ENCODE data around the gene CHRM4.

Gene CHRM4

DNA sequence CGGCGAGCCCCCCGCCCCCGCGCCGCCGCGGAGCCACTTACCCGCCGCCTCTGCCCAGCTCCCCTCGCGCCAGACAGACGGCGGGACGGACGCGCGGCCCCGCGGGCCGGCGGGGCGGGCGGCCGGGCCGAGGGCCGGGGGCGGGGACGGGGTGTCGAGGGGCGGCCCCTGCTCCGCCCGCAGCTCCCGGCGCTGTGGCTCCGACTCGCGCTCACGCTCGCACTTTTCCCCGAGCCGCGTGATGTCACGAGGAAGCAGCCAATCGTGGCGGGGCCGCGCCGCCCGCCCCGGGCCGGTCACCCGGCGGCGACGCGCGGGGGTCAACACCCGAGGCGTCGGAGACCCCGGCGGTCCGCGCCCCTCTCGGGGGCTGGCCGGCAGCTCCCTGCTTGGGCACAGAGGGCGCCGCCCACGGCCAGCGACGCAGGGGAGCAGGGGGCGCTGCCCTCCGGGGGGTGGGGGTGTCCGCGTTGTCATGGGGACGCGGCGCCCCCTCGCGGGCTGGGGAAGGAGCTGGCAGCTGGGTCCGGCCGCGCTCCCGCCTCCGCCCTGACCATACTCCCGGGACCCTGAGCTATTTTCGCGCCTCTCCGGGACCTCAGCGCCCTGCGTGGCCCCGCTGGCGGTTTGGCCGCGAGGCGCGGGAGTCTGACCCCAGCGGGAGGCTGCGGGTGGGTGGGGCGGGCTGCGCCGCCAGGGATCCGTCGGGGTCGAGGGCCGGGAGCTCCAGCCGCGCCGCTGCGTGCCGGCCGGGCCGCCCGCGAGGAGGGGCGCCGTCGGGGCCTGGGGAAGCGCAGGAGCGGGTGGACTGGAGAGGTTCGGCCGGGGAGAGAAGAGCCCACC, at the start of gene CHRM4:
TSS of gene CHRM4 (minus strand) at position 199 of the 843 bp plus-strand sequence. CDS start 5,219 bp downstream, outside the sequence.
- no peak for DNase-seq (ENCODE audit: low spot score)

DNA sequence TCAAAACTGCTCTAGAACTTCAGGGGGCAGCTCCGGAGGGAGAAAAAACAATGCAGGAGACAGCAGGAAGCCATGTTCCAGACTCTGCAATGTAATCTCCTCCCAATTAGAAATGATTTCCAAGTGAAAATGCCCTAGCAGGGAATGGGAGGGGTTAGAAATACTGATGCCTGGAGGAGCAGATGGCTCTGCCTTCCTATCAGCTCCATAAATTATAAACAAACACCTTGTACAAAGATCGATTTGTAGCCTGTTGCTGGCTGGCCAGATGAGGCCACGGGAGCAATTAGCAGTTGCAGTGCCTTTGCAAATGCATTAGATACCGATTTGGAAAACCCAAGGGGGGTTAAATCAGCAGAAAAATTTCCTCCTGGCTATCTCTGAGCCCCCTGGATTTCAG, 46.6 kb upstream of the CHRM4 start:
- peak; percentile 55 for DNase-seq (ENCODE audit: low spot score)

DNA sequence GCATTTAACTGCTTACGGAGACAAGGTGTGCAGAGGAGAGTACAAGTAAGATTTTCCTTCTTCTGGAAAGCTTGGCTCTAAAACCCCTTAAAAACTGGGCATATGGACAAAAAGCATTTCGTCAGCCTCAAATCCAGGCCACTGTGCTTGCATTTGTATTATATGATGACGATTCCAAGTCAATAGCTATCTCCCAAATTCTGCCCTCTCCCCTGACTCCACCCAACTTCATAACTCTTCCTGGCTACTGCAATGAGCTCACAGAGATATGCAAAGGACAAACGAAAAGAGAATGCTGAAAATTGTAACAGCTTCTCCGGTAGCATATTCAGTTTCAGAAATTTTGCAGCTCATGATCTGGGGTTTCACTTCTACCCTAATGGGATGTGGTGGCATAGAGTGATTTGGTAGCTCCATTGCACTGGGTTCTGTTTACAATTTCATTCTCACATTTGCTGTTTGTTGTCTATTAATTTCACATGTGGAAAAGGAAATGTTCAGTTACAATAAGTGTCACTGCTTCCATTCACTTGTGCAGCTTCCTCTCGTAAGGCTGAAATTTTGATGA, 45.6 kb upstream of the CHRM4 start:
- peak; percentile 63 for DNase-seq (ENCODE audit: low spot score)

DNA sequence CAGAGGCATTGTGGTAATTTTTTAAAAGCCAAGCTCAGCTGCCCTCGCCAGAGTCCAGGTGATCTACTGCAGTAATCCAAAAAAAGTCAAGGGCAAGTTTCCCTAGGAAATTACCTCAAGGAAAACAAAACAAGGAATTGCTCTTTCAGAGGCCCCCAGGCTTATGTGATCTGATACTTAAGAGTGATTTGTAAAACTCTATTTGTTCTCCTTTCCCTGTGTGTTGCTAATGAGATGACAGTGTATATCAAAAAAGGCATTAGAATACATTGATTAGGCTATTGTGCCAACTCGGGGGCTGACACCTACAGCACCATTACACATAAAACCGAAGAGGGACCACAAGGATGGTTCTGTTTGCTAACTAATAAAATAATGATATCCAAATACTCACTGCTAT, 44.5 kb upstream of the CHRM4 start:
- DNase-seq (ENCODE audit: low spot score) = no peak

DNA sequence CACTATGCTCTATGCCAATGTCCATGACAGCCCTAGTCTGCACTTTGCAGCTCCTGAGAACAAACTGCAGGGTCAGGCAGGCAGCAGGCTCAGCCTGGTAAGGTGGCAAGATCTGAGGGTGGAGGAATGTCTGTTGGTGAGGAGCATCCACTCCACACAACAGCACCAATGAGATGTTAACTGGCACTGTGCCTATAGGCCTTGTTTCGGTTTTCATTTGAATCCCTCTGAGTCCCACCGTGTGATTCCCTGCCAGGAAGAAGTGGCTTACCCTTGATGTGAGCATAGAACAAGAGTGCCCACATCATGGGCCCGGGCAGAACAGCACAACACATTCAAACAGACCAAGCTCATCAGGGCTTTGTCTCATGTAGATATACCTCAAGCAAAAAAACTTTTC, 44.1 kb upstream of the CHRM4 start:
- DNase-seq (ENCODE audit: low spot score) = no peak

DNA sequence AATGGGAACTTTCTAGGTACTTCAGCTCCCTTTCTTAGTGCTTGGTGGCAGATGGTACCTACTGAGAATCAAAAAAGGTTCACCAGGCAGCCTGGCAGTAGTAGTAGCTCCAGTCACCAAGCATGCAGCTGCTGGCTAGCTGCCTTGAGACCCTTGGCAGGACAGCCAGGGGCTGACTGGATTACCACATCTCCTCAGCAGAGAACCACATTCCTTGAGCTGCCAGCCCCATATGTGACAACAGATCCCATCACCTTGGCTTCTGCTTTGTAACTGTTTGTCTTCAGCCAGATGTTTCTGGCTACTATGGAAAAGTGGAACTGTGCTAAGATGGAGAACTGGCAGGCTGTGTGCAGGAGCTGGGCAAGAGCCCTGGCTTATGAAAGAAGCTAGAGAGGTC, 39.6 kb upstream of the CHRM4 start:
- no peak for DNase-seq (ENCODE audit: low spot score)

DNA sequence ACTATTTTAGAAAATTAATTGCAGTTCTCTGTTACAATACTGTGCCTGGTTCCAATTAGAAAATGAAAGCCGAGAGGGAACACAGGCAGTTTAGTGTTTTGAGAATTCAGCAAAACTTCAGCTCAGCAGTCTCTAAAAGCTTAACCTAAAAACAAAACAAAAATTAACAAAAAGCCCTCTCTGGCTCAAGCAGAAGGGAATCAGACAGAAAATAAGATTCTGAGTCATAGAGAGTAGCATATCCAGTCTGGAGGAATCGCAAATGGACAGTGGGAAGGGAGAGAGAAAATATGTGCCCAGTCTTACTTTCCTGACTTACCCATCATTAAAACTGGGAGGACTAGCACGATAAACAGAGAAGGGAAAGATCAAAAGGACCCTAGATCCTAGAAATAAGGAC, 38.1 kb upstream of the CHRM4 start:
- no peak for DNase-seq (ENCODE audit: low spot score)

DNA sequence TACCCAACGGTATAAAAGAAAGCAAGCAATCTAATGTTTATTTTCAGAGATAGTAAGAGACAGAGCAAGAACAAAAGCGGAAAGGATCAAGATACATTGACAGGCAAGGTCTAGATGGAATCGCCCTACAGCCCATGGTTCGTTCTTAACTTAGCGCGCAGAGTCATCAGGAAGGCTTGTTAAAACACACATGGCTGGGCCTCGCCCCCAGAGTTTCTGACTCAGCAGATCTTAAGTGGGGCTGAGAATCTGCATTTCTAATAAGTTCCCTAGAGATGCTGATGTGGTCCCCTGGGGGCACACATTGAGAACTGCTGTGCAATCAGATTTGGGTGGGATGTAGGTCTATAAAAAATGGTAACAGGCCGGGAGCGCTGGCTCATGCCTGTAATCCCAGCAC, 35.8 kb upstream of the CHRM4 start:
- no peak for DNase-seq (ENCODE audit: low spot score)

DNA sequence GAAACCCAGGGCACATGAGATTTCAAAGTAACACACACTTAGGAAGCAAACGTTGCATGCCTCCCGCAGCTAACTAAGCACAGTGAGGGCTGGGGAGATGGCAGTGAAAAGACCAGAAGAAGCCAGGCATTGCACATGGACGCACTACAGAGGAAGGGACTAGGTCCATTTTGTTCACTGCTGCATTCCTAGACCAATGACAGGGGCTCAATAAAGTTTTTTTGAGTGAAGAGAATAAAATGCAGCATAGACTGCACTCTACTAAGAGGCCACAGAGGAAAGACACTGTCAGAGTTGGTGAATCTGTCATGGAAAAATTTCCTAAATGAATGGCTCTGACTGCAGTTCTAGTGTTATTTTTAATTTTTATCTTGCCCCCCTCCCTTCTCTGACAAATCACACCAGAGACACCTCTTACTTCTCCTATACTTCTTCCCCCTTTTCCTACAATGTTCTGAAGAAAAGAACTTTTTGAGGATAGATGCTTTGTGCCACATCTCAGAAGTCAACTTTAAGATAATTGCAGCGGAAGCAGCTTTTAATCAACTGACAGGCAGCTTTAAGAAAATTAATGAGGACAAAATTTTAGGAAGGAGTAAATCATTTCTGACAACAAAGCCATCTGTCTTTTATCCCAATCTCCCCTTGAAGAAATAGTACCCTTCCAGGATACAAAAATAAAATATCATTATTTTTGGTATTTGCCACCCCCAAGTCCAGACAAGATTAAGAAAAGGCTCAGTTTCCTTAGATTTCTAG, 34.8 kb upstream of the CHRM4 start:
- DNase-seq (ENCODE audit: low spot score) = no peak

DNA sequence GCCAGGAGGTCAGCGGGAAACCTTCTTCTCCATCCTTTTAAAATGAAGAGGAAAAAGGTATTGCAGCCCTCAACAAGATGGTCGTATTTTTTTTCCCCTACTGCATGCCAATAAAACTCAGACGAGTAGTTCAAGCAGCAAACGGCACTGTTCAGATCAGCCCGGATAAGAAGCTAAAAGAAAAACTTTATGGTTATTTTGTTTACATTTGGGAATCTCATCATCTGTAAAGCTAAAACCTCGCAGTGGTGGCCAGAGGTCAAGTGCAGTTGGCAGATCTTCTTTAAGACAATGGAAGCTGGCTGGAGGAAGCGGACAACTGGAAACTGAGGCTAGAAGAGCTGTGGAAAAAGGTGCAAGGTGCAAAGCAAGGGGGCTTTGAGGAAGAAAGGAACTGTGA, 31.0 kb upstream of the CHRM4 start:
- DNase-seq (ENCODE audit: low spot score) = no peak

DNA sequence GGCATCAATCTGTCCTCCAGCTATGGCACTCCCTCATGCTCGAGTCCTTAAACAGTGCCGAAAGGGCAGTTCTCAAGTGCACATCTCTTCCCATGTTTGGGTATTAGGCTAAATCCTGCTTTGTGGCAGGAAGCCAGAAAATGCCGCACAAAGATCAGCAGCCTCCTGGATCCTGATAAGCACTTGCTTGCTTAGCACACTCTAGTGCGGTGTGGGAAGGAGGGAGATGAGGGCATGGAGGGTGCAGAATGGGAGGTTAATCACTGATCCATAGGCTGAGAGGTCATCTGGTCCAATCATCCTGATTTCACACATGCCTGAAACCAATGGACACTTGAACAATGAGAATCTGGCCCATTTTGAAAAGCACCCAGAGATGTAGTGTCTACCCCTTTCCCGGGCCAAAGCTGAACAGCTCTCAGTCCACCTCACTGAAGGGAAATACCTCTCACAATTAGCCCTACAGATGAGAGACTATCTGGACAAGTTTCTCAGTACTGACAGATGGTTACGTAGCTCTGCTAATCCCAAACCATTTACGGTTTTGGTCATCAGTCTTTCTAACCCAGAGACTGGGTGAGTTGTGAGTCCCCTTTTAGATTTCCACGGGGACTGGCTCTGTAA, 29.8 kb upstream of the CHRM4 start:
- DNase-seq (ENCODE audit: low spot score) = peak; percentile 34

DNA sequence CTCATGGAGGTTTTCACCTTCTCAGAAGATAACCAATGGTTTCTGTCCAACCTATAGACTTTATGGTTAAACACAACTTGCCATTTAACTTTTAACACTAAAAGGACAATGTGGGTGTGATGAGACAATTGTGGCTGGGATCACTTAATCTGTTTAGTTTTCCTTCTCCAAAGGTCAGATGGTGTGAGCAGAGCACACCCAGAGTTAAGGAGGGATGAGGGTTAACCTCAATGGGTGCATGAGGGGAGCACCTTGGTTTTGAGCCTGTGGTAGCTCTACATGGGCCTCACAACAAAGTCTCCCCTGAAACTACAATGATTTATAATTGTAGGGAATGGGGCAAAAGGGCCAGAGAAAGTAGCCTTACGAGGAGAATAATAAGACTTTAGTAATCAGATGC, 28.9 kb upstream of the CHRM4 start:
- no peak for DNase-seq (ENCODE audit: low spot score)

DNA sequence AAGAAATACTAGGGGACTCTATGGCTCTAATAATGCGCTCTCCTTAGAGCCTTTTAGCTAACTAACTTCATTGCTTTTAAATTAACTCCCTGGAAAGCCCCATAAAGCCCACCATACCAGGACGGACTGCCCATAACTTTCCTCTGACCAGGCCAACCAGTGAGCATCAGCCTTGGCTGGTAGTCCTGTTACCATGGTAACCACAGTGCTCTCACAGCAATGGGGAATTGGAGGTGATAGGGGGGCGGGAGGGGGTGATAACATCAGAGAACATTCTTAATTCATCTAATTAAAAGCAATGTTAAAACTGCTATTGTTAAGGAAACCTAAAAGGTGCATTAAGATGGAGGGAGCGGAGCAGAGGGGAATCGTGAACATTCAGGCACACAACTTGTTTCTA, 27.2 kb upstream of the CHRM4 start:
- no peak for DNase-seq (ENCODE audit: low spot score)

DNA sequence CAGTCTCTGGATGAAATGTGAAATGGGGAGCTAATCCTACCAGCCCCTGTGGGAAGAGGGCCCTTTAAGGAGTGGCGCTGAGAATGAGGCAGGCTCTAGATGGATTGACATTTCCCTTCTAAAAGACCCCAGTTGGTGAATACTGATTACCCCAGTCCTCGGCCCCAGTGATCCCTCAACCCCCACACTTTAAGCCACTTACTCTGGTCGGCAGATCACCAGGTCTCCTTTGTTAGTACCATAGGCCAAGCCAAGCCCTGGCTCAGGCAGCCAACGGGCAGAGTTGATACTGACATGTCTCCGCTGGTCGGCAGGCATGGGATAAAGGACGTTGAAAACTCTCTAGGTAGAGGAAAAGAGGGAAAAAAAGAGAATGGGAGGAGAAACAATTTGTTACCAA, 26.1 kb upstream of the CHRM4 start:
- no peak for DNase-seq (ENCODE audit: low spot score)

DNA sequence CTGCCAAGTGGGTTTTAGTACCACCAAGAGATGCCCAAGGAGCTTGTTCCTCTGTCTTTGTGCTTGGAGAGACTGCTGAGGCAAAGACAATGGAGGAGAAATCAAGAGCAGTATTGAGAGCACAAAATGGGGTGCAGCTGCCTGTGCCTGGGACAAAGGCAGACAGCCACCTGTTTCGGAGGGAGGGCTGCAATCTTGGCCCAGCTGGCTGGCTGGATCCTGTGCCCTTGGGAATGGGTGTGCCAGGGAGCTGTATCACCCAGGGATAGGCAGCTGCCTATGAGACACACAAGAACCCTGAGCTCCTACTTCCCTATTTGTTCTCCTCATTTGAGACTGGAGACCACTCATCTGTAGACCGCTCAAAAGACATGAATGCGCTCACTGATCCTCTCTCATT, 23.3 kb upstream of the CHRM4 start:
- DNase-seq (ENCODE audit: low spot score) = no peak

DNA sequence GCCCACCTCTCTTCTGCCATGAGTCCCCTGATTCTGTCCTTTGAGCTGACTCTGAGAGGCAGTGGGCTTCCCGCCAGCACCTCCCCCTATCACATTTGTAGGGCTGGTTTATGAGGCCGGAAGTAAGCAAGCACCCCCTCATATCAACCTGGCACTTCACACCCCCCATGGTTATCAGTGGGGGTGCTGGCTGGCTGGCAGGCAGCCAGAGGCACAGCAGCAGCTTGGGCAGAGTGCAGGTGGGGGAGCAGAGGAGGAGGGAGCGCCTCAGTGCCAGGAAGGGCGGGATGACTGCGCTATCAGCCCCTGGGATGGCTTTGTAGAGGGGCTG, 22.9 kb upstream of the CHRM4 start:
- DNase-seq (ENCODE audit: low spot score) = no peak

DNA sequence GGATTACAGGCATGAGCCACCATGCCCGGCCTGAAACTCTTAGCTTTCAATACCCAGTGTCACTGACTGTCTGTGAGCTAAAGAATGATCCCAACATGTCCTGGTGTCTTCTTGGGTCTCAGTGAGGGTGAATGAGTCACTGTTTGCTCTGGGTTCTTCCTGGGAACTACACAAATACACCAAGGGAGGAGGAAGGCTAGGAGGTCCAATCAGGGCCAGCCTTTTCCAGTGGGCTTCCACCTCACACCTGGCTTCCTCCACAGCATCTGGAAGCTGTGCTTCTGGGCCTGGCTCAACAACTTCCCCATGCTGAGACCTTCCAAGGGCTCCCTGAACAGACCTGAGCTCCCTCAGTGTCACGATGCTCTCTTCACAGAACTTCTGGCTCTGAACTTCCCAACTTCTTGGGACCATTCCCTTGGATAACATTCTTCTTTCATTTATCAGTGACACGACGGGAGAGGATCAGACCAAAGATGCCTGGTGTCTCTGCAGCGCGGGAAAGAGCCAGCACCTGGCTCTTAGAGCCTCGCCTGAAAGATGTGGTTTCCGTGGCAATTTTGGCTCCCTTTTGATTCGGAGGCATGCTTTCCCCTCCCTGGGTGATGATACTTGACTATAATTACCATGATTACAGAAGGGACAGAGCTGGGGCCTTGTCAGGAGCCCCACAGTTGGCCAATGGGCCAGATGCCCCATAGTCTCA, 22.3 kb upstream of the CHRM4 start:
- no peak for DNase-seq (ENCODE audit: low spot score)

DNA sequence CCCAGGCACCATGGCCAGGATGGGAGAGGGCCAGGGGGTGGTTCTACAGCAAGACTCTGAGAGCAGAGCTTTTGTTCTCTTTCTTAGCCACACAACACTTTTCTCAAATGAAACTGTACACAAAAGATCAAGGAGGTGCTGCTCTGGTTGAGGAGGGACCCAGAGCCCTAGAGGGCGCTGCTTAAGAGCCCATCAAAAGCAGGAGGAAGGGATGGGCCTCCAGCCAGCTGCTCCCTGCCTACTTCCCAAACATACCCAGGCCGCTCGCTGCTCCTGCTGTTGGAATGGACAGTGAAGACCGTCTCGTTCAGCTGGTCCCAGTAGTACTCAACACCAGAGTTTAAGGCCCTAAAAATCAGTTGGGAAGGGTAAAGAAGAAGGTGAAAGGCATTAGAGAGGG, 18.4 kb upstream of the CHRM4 start:
- no peak for DNase-seq (ENCODE audit: low spot score)

DNA sequence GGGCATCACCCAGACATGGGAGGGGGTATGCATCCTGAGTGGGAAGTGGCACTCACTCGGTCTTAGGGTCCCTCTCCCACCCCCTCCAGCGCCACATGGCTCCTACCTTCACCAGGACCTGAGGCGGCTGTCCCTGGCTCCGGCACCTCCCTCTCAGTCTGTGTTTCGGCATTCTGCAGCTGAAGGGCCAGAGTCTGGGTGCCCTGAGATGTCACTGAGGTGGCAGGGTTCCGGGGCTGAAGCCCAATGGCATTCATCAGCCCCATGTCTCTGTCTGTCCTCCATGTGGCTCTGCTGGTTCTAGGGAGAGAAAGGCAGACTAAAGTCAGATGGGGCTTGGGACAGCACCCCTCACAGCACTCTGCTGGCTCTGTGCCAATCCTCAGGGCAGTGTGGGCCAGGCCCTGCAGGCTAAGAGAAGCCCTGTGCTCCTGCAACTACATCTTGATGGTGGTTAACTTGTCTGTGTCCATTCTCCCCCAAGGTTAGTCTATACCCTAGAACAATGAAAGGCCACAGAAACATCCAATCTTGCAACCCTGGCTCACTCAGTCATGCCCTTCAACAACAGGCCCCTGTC, 16.9 kb upstream of the CHRM4 start:
- no peak for DNase-seq (ENCODE audit: low spot score)

DNA sequence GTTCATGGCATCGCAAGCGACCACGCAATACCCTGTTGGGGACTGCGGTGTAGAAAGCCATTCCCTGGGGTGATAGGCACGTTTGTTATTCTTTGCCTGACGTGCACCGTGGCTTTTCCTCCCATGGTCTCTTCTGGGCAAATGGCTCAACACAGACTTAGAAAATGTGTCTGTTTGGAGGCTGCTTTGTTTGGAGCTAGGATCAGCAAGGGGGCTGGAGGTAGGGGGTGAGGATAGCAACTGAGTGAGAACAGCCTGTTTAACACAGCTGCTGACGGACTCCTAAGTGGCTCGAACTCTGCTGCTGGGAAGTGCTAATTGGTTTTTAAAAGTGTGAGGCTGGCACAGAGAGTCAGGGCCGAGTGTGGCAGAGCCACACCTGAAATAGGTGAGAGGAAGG, 16.1 kb upstream of the CHRM4 start:
- DNase-seq (ENCODE audit: low spot score) = no peak

DNA sequence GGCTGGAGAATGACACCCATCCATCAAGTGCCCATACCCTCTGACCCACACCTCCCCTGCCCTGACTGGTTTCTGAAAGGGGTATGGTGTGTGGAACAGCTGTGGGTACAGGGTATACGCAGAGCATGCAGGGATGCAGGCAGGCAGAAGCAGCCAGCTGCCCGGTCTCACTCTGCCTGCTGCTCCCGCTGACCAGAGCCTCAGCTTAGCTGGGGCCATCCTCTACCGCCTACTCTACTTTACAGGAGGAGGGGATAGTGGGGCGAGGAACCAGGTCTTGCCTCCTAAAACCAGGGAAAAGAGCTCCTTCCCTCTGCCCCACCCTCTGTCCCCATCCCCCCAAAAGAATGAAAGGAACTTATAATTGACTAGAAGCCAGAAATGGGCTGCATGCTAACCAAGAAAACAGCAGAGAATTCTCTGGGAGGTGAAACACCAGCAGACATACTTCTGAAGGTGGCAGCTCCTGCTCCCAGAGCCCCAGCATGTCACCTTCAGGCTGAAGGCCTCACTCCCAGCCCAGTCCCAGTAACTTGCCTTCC, 13.0 kb upstream of the CHRM4 start:
- DNase-seq (ENCODE audit: low spot score) = no peak
